ENCODE results near the gene CMBL. TPM values are rescaled to one million over a fixed set of nuclear protein-coding genes. Genes with fewer than 3 reads are reported as not detected.
"Not testable (repeated sequence)": the region's sequence is repeated elsewhere in the genome, so short reads cannot be mapped to it uniquely, and the experiment has no call there.

Gene CMBL
- total RNA-seq = 8.2 and 16.8 TPM in 2 replicates

- no peak for DNase-seq (ENCODE audit: extremely low read depth, low read depth, low spot score)
Measured at GRCh38 chr5:10307206-10308148, at the start of gene CMBL. TSS of gene CMBL (minus strand) at chr5:10307902. CDS start at chr5:10290762, 17,140 bp downstream.

- no peak for DNase-seq (ENCODE audit: extremely low read depth, low read depth, low spot score)
Measured at GRCh38 chr5:10355071-10355889, 47.6 kb upstream of the CMBL start.

GRCh38 chr5:10354048-10354872 is 46.6 kb upstream of the CMBL start:
- no peak for DNase-seq (ENCODE audit: extremely low read depth, low read depth, low spot score)

GRCh38 chr5:10353241-10354047 is 45.7 kb upstream of the CMBL start, which contains the start of gene MARCHF6:
TSS of gene MARCHF6 (plus strand) at chr5:10353695. CDS start at chr5:10353899, 204 bp downstream.
- DNase-seq (ENCODE audit: extremely low read depth, low read depth, low spot score) = no peak

- no peak for DNase-seq (ENCODE audit: extremely low read depth, low read depth, low spot score)
Measured at GRCh38 chr5:10352430-10353240, 44.9 kb upstream of the CMBL start.

GRCh38 chr5:10351919-10352318 is 44.2 kb upstream of the CMBL start:
- no peak for DNase-seq (ENCODE audit: extremely low read depth, low read depth, low spot score)

- DNase-seq (ENCODE audit: extremely low read depth, low read depth, low spot score) = no peak
Measured at GRCh38 chr5:10351199-10351905, 43.6 kb upstream of the CMBL start.

- no peak for DNase-seq (ENCODE audit: extremely low read depth, low read depth, low spot score)
Measured at GRCh38 chr5:10348258-10348657, 40.6 kb upstream of the CMBL start.

- not testable (repeated sequence) for DNase-seq (ENCODE audit: extremely low read depth, low read depth, low spot score)
Measured at GRCh38 chr5:10344461-10345106, 36.9 kb upstream of the CMBL start.

GRCh38 chr5:10343486-10343885 is 35.8 kb upstream of the CMBL start:
- no peak for DNase-seq (ENCODE audit: extremely low read depth, low read depth, low spot score)

- DNase-seq (ENCODE audit: extremely low read depth, low read depth, low spot score) = no peak
Measured at GRCh38 chr5:10339958-10340357, 32.3 kb upstream of the CMBL start.

- no peak for DNase-seq (ENCODE audit: extremely low read depth, low read depth, low spot score)
Measured at GRCh38 chr5:10339058-10339811, 31.5 kb upstream of the CMBL start.

- no peak for DNase-seq (ENCODE audit: extremely low read depth, low read depth, low spot score)
Measured at GRCh38 chr5:10338686-10339057, 31.0 kb upstream of the CMBL start.

GRCh38 chr5:10337986-10338385 is 30.3 kb upstream of the CMBL start:
- DNase-seq (ENCODE audit: extremely low read depth, low read depth, low spot score) = no peak

GRCh38 chr5:10337107-10337506 is 29.4 kb upstream of the CMBL start:
- no peak for DNase-seq (ENCODE audit: extremely low read depth, low read depth, low spot score)

GRCh38 chr5:10335711-10336470 is 28.2 kb upstream of the CMBL start:
- no peak for DNase-seq (ENCODE audit: extremely low read depth, low read depth, low spot score)
